Progenitor cell of endocrine pancreas (in vitro differentiated cells): Measurements from ENCODE around the gene PKD2L2. TPM values are rescaled to one million over a fixed set of nuclear protein-coding genes. Genes with fewer than 3 reads are reported as not detected.
A peak's percentile ranks its signal among the peaks of the same experiment; 100 is the strongest.
"Not testable (repeated sequence)": the region's sequence is repeated elsewhere in the genome, so short reads cannot be mapped to it uniquely, and the experiment has no call there.

ENCODE experiments used
- DNase-seq: peaks from one replicate; pipeline ENCODE4 v3.0.0; 2021; ENCODE audit warnings: low spot score; ENCODE audit not compliant: unreplicated experiment
- H3K27ac Mint-ChIP-seq: 2 replicates; pipeline ENCODE4 v1.8.0; 2021; ENCODE audit warnings: mild to moderate bottlenecking, moderate library complexity, mixed read lengths
- H3K27me3 Mint-ChIP-seq: 2 replicates; pipeline ENCODE4 v1.8.0; 2021; ENCODE audit warnings: mixed read lengths
- H3K36me3 Mint-ChIP-seq: 2 replicates; pipeline ENCODE4 v1.8.0; 2022; ENCODE audit warnings: mixed read lengths; ENCODE audit not compliant: insufficient read depth
- H3K4me1 Mint-ChIP-seq: 2 replicates; pipeline ENCODE4 v1.8.0; 2021; ENCODE audit warnings: low read depth, mixed read lengths
- H3K4me3 Mint-ChIP-seq: 2 replicates; pipeline ENCODE4 v1.8.0; 2021; ENCODE audit warnings: low read depth, mild to moderate bottlenecking, moderate library complexity, mixed read lengths
- H3K9me3 Mint-ChIP-seq: 2 replicates; pipeline ENCODE4 v1.8.0; 2021; ENCODE audit warnings: low read depth, mixed read lengths
- total RNA-seq: library from RNA; stranded (reverse); gene quantifications from 2 replicates; pipeline ENCODE4 v1.2.1, GENCODE V29; 2021
- TF ChIP-seq, protein P1 (sequence below): fragments of 200-600 bp; sonication (generic); IDR thresholded peaks from one replicate; pipeline ENCODE4 v1.5.0; 2021; ENCODE audit warnings: antibody characterized with exemption, mild to moderate bottlenecking; ENCODE audit not compliant: unreplicated experiment

Gene PKD2L2
- total RNA-seq, 1 donor from 2014 or later: not detected

DNA sequence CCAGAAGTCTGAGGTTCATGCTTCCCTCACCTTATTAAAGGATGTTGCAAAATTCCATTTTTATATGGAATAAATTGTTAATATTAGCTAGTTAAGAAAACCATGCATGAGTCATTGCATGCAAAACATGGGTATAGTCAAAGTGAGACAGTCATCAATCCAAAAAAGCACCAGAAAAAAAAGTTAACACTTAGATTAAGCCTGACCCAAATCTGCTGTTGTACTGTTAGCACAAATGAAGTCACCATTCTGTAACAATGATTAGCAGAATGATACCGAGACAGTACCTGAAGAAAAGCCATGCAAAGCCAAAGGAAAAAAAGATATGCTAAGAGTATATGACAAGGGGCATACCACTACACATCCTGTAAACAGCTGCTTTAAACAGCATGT, 49.5 kb downstream of the PKD2L2 start:
- Mint-ChIP-seq H3K4me1 (no peaks in the 10 kb centered on the region), H3K9me3 (no peaks in the 10 kb centered on the region), H3K27ac (no peak overlapping the region), H3K4me3 (no peak overlapping the region), H3K36me3 (peaks cover 39% of the 10 kb centered on the region), H3K27me3 (no peaks in the 10 kb centered on the region)
- TF ChIP-seq, protein P1, sequence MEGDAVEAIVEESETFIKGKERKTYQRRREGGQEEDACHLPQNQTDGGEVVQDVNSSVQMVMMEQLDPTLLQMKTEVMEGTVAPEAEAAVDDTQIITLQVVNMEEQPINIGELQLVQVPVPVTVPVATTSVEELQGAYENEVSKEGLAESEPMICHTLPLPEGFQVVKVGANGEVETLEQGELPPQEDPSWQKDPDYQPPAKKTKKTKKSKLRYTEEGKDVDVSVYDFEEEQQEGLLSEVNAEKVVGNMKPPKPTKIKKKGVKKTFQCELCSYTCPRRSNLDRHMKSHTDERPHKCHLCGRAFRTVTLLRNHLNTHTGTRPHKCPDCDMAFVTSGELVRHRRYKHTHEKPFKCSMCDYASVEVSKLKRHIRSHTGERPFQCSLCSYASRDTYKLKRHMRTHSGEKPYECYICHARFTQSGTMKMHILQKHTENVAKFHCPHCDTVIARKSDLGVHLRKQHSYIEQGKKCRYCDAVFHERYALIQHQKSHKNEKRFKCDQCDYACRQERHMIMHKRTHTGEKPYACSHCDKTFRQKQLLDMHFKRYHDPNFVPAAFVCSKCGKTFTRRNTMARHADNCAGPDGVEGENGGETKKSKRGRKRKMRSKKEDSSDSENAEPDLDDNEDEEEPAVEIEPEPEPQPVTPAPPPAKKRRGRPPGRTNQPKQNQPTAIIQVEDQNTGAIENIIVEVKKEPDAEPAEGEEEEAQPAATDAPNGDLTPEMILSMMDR: no peak
- DNase-seq: no peak

DNA sequence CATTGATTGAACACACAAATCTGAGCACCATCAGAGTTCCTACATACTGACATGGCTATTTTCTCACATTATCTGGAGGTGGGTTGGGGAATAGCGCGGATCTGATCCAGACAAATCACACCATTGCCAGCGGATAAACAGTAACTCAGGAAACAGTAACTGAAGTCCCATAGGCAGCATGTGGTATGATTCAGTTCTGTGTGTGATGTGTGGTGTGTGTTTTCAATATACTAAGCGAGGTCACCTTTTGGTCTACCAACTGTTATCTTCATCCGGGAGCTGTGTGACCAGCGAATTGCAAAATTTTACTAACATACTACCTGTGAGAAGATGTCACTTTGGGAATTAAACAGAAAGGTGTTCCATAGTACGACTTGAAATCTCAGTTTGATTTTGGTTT, 50.1 kb downstream of the PKD2L2 start:
- no peaks in the 10 kb centered on the region for H3K9me3 Mint-ChIP-seq
- DNase-seq: no peak
- no peak overlapping the region for H3K4me3 Mint-ChIP-seq
- H3K4me1 Mint-ChIP-seq: no peaks in the 10 kb centered on the region
- peaks cover 45% of the 10 kb centered on the region for H3K36me3 Mint-ChIP-seq
- TF ChIP-seq, protein P1: no peak
- H3K27ac Mint-ChIP-seq: no peak overlapping the region
- H3K27me3 Mint-ChIP-seq: no peaks in the 10 kb centered on the region

DNA sequence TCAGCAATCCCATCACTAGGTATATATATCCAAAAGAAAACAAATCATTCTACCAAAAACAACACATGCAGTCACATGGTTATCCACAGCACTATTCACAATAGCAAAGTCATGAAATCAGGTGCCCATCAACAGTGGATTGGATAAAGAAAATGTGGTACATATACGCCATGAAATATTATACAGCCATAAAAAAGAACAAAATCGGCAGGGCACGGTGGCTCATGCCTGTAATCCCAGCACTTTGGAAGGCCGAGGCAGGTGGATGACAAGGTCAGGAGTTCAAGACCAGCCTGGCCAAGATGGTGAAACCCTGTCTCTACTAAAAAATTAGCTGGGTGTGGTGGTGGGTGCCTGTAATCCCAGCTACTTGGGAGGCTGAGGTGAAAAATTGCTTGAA, 55.0 kb downstream of the PKD2L2 start:
- DNase-seq: not testable (repeated sequence)

DNA sequence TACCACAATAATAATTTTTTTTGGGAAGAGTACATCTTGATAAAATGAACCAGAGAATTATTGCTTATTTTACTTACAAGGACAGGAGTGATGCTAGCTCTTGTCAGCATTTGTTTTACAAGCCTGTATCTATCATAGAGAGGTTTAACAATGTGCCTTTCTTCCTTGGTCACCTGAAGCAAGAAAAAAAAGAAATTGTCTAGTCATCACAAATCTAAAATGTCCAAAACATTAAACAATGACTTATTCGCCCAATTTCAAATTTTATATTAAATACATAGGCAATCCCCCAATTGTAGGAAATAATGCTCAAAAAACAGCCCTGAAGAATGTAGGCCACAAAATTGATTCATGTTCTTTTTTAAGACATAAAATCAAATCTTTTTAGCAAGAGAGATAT, 56.6 kb downstream of the PKD2L2 start:
- TF ChIP-seq, protein P1: no peak
- Mint-ChIP-seq H3K4me1 (no peaks in the 10 kb centered on the region), H3K4me3 (no peak overlapping the region), H3K27me3 (no peaks in the 10 kb centered on the region), H3K27ac (no peak overlapping the region), H3K36me3 (peaks cover 62% of the 10 kb centered on the region), H3K9me3 (no peaks in the 10 kb centered on the region)
- DNase-seq: no peak

More for the DNA sequence above, 55.0 kb downstream of the PKD2L2 start:
- H3K9me3 Mint-ChIP-seq, H3K27ac Mint-ChIP-seq, H3K4me1 Mint-ChIP-seq, H3K27me3 Mint-ChIP-seq, H3K4me3 Mint-ChIP-seq: not testable (repeated sequence)
- H3K36me3 Mint-ChIP-seq: peaks cover 60% of the 10 kb centered on the region

DNA sequence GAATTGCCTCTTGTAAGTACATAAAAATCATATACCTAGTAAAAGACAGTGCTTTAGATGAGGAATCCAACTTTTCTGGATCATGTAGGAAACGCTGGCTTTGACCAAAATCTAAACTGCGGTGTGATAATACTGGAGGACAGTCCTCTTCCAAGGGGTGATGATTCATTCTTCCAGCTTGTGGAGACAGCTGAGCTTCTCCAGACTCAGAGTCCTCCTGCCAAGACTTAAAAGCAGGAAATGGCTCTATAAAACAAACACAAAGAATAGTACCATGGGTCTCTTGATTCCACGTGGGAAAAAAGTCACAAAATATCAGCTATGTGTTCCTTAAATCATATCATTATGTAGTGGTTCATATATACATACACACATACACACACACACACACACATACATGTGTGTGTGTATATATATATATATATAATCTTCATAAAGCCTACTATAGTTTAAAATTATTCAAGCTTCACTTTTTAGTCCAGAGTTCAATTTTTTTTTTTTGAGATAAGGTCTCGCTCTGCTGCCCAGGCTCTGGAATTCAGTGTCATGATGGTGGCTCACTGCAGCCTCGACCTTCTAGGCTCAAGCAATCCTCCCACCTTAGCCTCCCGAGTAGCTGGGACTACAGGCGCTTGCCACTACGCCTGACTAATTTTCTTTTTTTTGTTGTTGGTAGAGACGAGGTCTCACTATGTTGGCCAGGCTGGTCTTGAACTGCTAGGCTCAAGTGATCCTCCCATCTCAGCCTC, 65.0 kb downstream of the PKD2L2 start:
- peak overlapping the region; percentile 73 for H3K27ac Mint-ChIP-seq
- TF ChIP-seq, protein P1: no peak
- peaks cover 1% of the 10 kb centered on the region for H3K4me1 Mint-ChIP-seq
- H3K9me3 Mint-ChIP-seq: no peaks in the 10 kb centered on the region
- peaks cover 25% of the 10 kb centered on the region for H3K36me3 Mint-ChIP-seq
- DNase-seq: no peak
- H3K4me3 Mint-ChIP-seq: no peak overlapping the region
- no peaks in the 10 kb centered on the region for H3K27me3 Mint-ChIP-seq

DNA sequence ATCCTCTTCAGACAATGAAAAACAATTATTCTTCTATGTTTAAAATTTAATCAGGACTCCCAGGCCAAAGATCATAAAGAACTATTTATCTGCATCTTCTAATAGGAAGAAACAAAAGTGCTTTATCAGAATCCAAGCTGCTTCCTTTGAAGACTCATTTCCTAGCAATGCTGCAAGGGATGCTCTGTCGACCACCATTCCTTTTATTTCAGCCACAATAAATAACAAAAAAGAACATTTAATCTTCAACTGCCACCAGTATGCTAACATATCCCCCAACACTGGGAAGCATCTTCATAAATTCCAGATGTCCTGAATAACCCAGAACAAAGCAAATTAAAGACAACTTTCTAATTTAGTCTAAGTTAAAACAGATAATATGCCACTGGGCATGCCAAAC, 68.7 kb downstream of the PKD2L2 start:
- H3K4me3 Mint-ChIP-seq: no peak overlapping the region
- peaks cover 19% of the 10 kb centered on the region for H3K36me3 Mint-ChIP-seq
- H3K4me1 Mint-ChIP-seq: peaks cover 1% of the 10 kb centered on the region
- no peaks in the 10 kb centered on the region for H3K9me3 Mint-ChIP-seq
- TF ChIP-seq, protein P1: no peak
- no peak overlapping the region for H3K27ac Mint-ChIP-seq
- H3K27me3 Mint-ChIP-seq: no peaks in the 10 kb centered on the region
- no peak for DNase-seq
